GM18867 (cell line): Measurements from ENCODE around the gene TNFSF12.
"Not testable (repeated sequence)": the region's sequence is repeated elsewhere in the genome, so short reads cannot be mapped to it uniquely, and the experiment has no call there.

Experiments used
- ATAC-seq: cut with Tn5 transposase; IDR thresholded peaks from one replicate; pipeline ENCODE4 v1.9.1; 2021; ENCODE audit warnings: mild to moderate bottlenecking, moderate library complexity; ENCODE audit not compliant: unreplicated experiment

Gene TNFSF12

GRCh38 chr17:7583253-7584109 lies 34.6 kb downstream of the TNFSF12 start, which contains the start of gene MPDU1:
TSS of gene MPDU1 (plus strand) at chr17:7583852. CDS start at chr17:7583863, 11 bp downstream.
- ATAC-seq = peak; percentile 65

- ATAC-seq = no peak
Observed at GRCh38 chr17:7586673-7587419, 38.0 kb downstream of the TNFSF12 start.

GRCh38 chr17:7587420-7588151 lies 38.7 kb downstream of the TNFSF12 start:
- ATAC-seq = no peak

DNA sequence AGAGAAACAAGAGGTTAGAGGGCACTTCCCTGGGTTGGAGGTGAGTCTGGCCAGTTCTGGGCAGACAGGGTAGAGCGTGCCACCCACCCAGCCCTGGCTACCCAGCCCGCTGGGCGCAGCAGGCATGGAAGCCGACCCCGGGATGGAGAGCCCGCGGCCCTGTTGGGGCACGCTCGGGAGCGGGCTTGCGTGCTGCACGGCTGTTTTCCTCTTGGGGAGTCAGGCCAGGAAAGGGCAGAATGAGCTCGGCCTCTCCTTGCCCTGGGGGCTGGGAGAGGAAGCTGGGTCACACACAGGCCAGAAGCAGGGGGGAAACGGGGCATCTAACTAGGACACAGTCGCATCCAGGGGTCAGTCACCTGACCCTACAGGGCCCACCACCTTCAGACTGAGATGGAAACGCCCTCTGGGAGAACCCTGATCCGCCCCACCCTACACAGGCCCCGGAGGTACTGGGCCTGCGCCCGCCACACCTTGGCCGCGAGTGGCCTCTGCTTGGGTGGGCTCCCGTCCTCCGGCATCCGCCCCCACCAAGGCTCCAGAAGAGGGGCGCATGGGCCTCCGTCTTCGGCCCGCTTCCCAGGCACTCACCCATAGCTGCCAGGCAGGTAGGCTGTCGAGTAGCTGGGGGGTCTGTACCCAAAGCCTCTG lies 39.8 kb downstream of the TNFSF12 start:
- ATAC-seq = no peak

- no peak for ATAC-seq
Observed at GRCh38 chr17:7589204-7589868, 40.5 kb downstream of the TNFSF12 start.

GRCh38 chr17:7589891-7590691 lies 41.2 kb downstream of the TNFSF12 start, which contains the start of gene SOX15:
TSS of gene SOX15 (minus strand) at chr17:7590094. CDS start at chr17:7589676, 418 bp downstream.
- no peak for ATAC-seq

DNA sequence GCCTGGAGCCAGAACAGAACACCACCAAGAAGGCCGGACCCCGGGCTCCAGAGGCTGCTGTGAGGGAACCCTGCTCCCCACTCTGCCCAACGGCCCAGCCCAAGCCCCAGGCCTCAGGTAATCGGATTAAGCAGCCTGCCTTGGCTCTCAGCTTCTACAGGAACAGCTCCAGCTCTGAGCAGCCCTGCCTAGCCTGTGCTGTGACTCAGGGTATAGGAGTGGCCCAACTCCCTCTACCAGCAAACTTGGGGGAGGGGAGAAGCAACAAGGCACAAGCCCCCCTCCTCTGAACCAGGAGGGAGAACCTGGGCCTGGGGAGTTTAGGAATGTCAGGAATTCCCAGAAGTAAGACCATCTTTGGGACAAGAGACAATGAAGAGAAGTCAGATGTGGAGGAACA lies 41.9 kb downstream of the TNFSF12 start:
- no peak for ATAC-seq

DNA sequence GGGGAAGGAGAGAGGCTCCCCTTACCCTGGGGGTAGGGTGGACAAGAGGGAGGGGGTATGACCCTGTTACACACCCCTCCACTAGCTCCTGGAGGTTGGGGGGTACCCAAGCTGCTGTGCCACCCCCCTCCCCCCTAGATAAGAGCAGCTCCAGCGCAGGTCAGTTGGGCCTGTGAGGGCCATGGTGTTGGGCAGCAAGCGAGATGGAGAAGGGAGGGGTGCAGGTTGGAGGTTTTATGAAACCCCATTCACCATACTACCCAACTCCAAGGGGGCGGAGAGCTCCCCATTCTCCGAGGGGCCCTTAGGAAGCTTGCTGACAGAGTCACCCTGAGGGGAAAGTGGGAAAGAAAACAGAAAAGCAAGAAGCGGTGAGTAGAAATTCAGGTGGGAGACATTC lies 42.7 kb downstream of the TNFSF12 start:
- no peak for ATAC-seq

DNA sequence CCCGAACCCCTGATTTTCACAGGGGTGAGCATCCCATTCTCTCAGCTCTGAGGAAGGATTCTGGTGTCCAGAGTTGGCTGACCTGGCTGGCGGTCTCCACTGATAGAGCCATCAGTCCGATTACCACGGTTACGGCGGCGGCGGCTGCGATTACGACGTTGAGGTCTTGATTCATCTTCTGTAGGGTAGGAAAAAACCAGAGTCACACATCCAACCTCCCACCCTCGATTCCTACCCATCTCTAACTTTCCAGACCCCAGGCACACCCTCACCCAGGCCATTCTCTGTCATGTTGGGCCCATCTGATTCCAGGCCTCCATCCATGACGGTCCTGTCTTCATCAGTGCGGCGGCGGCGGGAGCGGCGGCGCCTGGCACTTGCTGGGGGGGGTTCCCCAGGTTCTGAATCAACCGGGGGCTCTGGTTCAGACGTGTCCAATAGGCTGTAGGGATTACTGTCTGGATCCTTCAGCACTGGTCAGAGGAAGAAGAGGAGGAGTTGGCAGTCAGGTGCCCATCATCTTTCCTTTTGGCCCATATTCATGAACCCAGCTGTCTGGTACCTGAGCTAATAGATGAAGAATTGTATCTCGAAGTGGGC lies 43.7 kb downstream of the TNFSF12 start:
- no peak for ATAC-seq

- ATAC-seq = no peak
Observed at GRCh38 chr17:7593296-7593695, 44.4 kb downstream of the TNFSF12 start.

DNA sequence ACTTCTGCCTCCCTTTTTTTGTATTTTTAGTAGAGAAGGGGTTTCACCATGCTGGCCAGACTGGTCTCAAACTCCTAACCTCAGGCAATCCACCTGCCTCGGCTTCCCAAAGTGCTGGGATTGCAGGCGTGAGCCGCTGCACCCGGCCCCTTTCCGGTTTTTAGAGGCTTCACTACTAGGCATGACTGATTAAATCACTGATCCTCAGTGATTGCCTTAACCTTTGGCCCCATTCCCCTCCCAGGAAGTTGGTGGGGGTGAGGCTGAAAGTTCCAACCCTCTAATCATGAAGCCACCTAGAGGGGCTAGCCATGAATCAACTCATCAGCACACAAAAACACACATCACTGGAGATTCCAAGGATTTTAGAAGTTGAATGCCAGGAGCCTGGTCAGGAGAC lies 48.7 kb downstream of the TNFSF12 start:
- not testable (repeated sequence) for ATAC-seq

- no peak for ATAC-seq
Observed at GRCh38 chr17:7606280-7606679, 57.4 kb downstream of the TNFSF12 start.
